GM12878 (cell line): ENCODE measurements around the gene YES1. TPM values are rescaled to one million over a fixed set of nuclear protein-coding genes. Genes with fewer than 3 reads are reported as not detected.

Experiments
- ATAC-seq: fragments of 200-7000 bp; cut with Tn5 transposase; 3 replicates; pipeline ENCODE4 v1.9.1; 2020; ENCODE audit warnings: mild to moderate bottlenecking, moderate library complexity
- BruUV-seq: library from RNA; stranded (reverse); fragments of 400-500 nt; replicated peaks from 2 replicates; lab custom pipeline; 2021; lab: Mats Ljungman, UMichigan
- CTCF ChIA-PET: fragments of 300-600 bp; sonication (Branson Sonifier 250); formaldehyde crosslinking; extraction: SDS; loops from one replicate; lab custom pipeline; 2021; ENCODE audit warnings: inconsistent platforms; lab: Yijun Ruan, JAX
- POLR2A ChIA-PET: fragments of 350-600 bp; formaldehyde crosslinking; extraction: SDS; loops from one replicate; lab custom pipeline; 2021; ENCODE audit warnings: inconsistent platforms; lab: Charles Lee
- RAD21 ChIA-PET: fragments of 300-600 bp; sonication (Branson Sonifier 250); formaldehyde crosslinking; loops from one replicate; lab custom pipeline; 2023; ENCODE audit warnings: antibody characterized with exemption; ENCODE audit not compliant: unreplicated experiment; lab: Charles Lee
- SMC1A ChIA-PET: fragments of 300-600 bp; sonication (Branson Sonifier 250); formaldehyde crosslinking; loops from one replicate; lab custom pipeline; 2023; ENCODE audit not compliant: unreplicated experiment, uncharacterized antibody; lab: Charles Lee
- DNase-seq: peaks from one replicate; pipeline ENCODE4 v3.0.0-alpha.2; 2011; ENCODE audit warnings: low read depth, low spot score
- FAIRE-seq: peaks from 3 replicates; lab custom pipeline; 2011; peaks lifted over from hg19 to GRCh38; lab: Jason Lieb, UNC
- H2AFZ ChIP-seq: 2 replicates; pipeline ENCODE4 v1.6.0; 2011; ENCODE audit warnings: low read depth, low read length, control low read depth; ENCODE audit not compliant: control insufficient read depth
- H3K27ac ChIP-seq: 2 replicates; pipeline ENCODE4 v1.5.1; 2011; ENCODE audit warnings: control low read depth; ENCODE audit not compliant: control insufficient read depth, insufficient read depth
- H3K27me3 ChIP-seq, 2 experiments: replicated peaks in 1 of 2; 2 replicates each; pipeline versions ENCODE4 v1.6.0 to v1.6.1; 2011; ENCODE audit warnings: low read length in 1 of 2; ENCODE audit not compliant: control insufficient read depth in 2 of 2, insufficient read depth in 2 of 2
- H3K36me3 ChIP-seq, 2 experiments: 2 replicates each; pipeline ENCODE4 v1.5.1; 2011; ENCODE audit warnings: low read length in 1 of 2; ENCODE audit not compliant: control insufficient read depth in 2 of 2, insufficient read depth in 2 of 2
- H3K4me1 ChIP-seq: 2 replicates; pipeline ENCODE4 v1.6.1; 2011; ENCODE audit warnings: mild to moderate bottlenecking, low read length, moderate library complexity, mixed read lengths; ENCODE audit not compliant: control insufficient read depth, insufficient read depth
- H3K4me2 ChIP-seq: 2 replicates; pipeline ENCODE4 v1.6.0; 2011; ENCODE audit warnings: control low read depth; ENCODE audit not compliant: control insufficient read depth, insufficient read depth
- H3K4me3 ChIP-seq: fragments of 200-600 bp; sonication (generic); 2 replicates; pipeline ENCODE4 v1.5.1; 2016
- H3K79me2 ChIP-seq: 2 replicates; pipeline ENCODE4 v1.6.0; 2011; ENCODE audit warnings: low read length; ENCODE audit not compliant: control insufficient read depth, insufficient read depth
- H3K9ac ChIP-seq: 2 replicates; pipeline ENCODE4 v1.8.0; 2011; ENCODE audit warnings: low read length, control low read depth, mixed read lengths; ENCODE audit not compliant: control insufficient read depth, insufficient read depth
- H3K9me3 ChIP-seq: replicated peaks from 3 replicates; pipeline ENCODE4 v1.5.1; 2011; ENCODE audit warnings: mild to moderate bottlenecking, low read length; ENCODE audit not compliant: control insufficient read depth, insufficient read depth
- H4K20me1 ChIP-seq: 2 replicates; pipeline ENCODE4 v1.6.0; 2011; ENCODE audit not compliant: control insufficient read depth, insufficient read depth
- BCL11A ChIP-seq: IDR thresholded peaks from 2 replicates; pipeline ENCODE4 v1.6.1; 2011; ENCODE audit warnings: low read depth, low read length
- EGR1 ChIP-seq, 2 experiments: IDR thresholded peaks; 1 replicate in 1 of 2; 2 replicates in 1 of 2; pipeline ENCODE4 v1.6.1; 2011 to 2012; ENCODE audit warnings: low read depth in 2 of 2, low read length in 2 of 2, borderline replicate concordance in 1 of 2, mild to moderate bottlenecking in 1 of 2, moderate library complexity in 1 of 2
- FOXK2 ChIP-seq: fragments of 450-650 bp; IDR thresholded peaks from 2 replicates; pipeline ENCODE4 v1.6.1; 2017; ENCODE audit warnings: mild to moderate bottlenecking, moderate library complexity
- GATAD2B ChIP-seq: fragments of 450-650 bp; conservative IDR thresholded peaks from 2 replicates; pipeline ENCODE4 v1.6.1; 2017; ENCODE audit warnings: low read depth, mild to moderate bottlenecking, moderate library complexity
- MYC ChIP-seq: IDR thresholded peaks from 2 replicates; pipeline ENCODE4 v1.6.1; 2011; ENCODE audit warnings: mild to moderate bottlenecking, low read length, moderate library complexity, inconsistent platforms; ENCODE audit not compliant: insufficient read depth, insufficient replicate concordance, insufficient read length, severe bottlenecking
- NFYA ChIP-seq: IDR thresholded peaks from 2 replicates; pipeline ENCODE4 v1.6.1; 2011; ENCODE audit warnings: low read depth, mild to moderate bottlenecking, low read length, improper control_type of control experiment, borderline replicate concordance
- PAX8 ChIP-seq: fragments of 450-650 bp; IDR thresholded peaks from 2 replicates; pipeline ENCODE4 v1.6.1; 2017; ENCODE audit warnings: mild to moderate bottlenecking, moderate library complexity
- SMC3 ChIP-seq: IDR thresholded peaks from 2 replicates; pipeline ENCODE4 v1.6.1; 2011; ENCODE audit warnings: low read length, improper control_type of control experiment, borderline replicate concordance
- ZBED1 ChIP-seq: IDR thresholded peaks from 2 replicates; pipeline ENCODE4 v1.6.1; 2016; ENCODE audit warnings: borderline replicate concordance
- WGBS: methylation state at CpG from one replicate; pipeline ENCODE4 v1.1.6; 2016; ENCODE audit warnings: low lambda C conversion rate; ENCODE audit not compliant: insufficient replicate concordance, insufficient coverage; ENCODE audit errors: missing lambda C conversion rate; 5-methylcytosine and 5-hydroxymethylcytosine counted together
- in situ Hi-C: fragments of 300-500 bp; cut with MboI; formaldehyde crosslinking; loops from 9 replicates; pipeline ENCODE4 v1.14.3; 2018; ENCODE audit warnings: mixed read lengths
- intact Hi-C: fragments of 100-400 bp; cut with micrococcal nuclease; formaldehyde crosslinking; loops from one replicate; pipeline ENCODE4 v1.14.2; 2022; ENCODE audit not compliant: unreplicated experiment
- polyA plus RNA-seq, 11 experiments: library from polyadenylated mRNA; depleted of rRNA in 4 of 11; unstranded in 6 of 11; stranded (reverse) in 5 of 11; fragments of >200 nt; fragmentation: Nextera tagmentation in 4 of 11; fragmentation: Illumina TruSeq in 1 of 11; extraction: Ambion mirVana in 4 of 11; extraction: Trizol in 1 of 11; gene quantifications; 1 replicate in 1 of 11; 2 replicates in 10 of 11; pipeline versions ENCODE4 v1.2.1 to v1.2.3, GENCODE V29; 2011 to 2016; ENCODE audit warnings: inconsistent platforms in 2 of 11, missing spikeins in 2 of 11, low read depth in 1 of 11
- total RNA-seq, 4 experiments: library from RNA; depleted of rRNA in 3 of 4; stranded (reverse); fragments of >200 nt in 3 of 4; fragmentation: Illumina TruSeq in 1 of 4; extraction: Trizol in 1 of 4; gene quantifications; 2 replicates each; pipeline versions ENCODE4 v1.2.1 to v1.2.3, GENCODE V29; 2013 to 2021
- TF ChIP-seq, protein P1 (sequence below): fragments of 450-650 bp; IDR thresholded peaks from 2 replicates; pipeline ENCODE4 v1.6.1; 2017; ENCODE audit warnings: antibody characterized with exemption, mild to moderate bottlenecking, moderate library complexity
- TF ChIP-seq, protein P2 (sequence below): fragments of 150-350 bp; IDR thresholded peaks from 2 replicates; pipeline ENCODE4 v1.6.1; 2014; ENCODE audit warnings: mild to moderate bottlenecking, low read depth, low read length

Gene YES1
- total and polyA plus RNA-seq, 10 of the 15 experiments (the other 5 are each of a cell fraction or from before 2014, with no cell fraction given) = 2.3 to 7.9 (median 5.8) TPM

DNA sequence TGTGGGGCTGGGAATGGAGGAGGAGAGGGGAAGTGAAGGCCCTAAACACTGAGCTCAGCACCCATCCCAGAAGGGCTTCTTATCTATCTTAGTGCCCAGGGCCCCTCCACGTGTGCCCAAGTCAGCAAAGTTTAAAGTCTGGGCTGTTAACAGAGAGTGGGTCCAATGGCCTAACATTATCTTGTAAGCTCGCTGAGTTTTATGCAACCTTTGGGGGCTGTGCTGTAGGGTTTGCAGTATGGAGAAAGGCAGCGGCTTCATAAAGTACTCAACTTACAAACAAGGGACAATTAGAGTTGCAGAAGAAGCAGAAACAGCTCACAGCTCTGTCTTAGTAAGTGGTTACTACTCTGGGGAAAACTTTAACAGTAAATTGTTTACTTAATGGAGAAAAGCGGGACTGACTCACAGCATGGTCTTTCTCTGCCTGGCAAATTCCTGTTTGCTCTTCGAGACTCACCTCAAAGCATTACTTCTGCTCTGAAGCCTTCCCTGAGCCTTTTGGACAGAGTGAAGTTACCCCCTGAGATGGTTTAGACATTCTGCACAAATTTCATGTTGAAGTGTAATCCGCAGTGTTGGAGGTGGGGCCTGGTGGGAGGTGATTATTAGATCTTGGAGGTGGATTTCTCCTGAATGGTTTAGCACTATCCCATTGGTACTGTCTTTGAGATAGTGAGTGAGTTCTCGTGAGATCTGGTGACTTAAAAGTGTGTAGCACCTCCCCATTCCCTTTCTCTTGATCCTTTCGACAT lies 108.7 kb downstream of the YES1 start (continued):
- TF ChIP-seq GATAD2B = no peak
- TF ChIP-seq, protein P1, sequence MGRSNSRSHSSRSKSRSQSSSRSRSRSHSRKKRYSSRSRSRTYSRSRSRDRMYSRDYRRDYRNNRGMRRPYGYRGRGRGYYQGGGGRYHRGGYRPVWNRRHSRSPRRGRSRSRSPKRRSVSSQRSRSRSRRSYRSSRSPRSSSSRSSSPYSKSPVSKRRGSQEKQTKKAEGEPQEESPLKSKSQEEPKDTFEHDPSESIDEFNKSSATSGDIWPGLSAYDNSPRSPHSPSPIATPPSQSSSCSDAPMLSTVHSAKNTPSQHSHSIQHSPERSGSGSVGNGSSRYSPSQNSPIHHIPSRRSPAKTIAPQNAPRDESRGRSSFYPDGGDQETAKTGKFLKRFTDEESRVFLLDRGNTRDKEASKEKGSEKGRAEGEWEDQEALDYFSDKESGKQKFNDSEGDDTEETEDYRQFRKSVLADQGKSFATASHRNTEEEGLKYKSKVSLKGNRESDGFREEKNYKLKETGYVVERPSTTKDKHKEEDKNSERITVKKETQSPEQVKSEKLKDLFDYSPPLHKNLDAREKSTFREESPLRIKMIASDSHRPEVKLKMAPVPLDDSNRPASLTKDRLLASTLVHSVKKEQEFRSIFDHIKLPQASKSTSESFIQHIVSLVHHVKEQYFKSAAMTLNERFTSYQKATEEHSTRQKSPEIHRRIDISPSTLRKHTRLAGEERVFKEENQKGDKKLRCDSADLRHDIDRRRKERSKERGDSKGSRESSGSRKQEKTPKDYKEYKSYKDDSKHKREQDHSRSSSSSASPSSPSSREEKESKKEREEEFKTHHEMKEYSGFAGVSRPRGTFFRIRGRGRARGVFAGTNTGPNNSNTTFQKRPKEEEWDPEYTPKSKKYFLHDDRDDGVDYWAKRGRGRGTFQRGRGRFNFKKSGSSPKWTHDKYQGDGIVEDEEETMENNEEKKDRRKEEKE = no peak
- no peak for TF ChIP-seq BCL11A
- no peak for TF ChIP-seq EGR1 (IDR thresholded peaks at IDR 0.05; ENCODE audit: borderline replicate concordance in 1 of 2, low read depth in 2 of 2, low read length in 2 of 2)
- no peak for TF ChIP-seq MYC

DNA sequence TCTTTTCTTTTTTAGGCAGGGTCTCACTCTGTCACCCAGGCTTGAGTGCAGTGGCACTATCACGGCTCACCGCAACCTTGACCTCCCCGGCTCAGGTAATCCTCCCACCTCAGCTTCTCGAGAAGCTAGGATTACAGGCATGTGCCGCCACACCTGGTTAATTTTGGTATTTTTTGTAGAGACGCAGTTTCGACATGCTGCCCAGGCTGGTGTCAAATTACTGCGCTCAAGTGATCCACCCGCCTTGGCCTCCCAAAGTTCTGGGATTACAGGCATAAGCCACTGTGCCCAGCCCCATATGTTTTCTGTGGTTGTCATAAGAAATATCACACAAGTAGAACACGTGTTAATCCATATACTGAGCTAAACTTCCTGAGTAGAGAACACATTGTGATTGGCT lies 114.2 kb downstream of the YES1 start:
- POLR2A ChIA-PET = no interaction called here
- SMC1A ChIA-PET = no interaction called here

More for the DNA sequence above, 114.2 kb downstream of the YES1 start:
- BruUV-seq = no TSS peak
- Histone ChIP-seq H3K36me3 (no peaks in the 10 kb centered on the region; a peak in 1 of 4 replicates), H3K9me3 (no peaks in the 10 kb centered on the region), H2AFZ (no peak overlapping the region), H3K79me2 (no peaks in the 10 kb centered on the region; the same call in 1 of the 2 replicates), H3K4me3 (no peak overlapping the region), H3K4me1 (no peaks in the 10 kb centered on the region), H3K4me2 (no peak overlapping the region), H3K27ac (no peak overlapping the region), H4K20me1 (no peaks in the 10 kb centered on the region), H3K27me3 (no peaks in the 10 kb centered on the region), H3K9ac (no peak overlapping the region)
- intact Hi-C loops (no loop called here), in situ Hi-C loops (no loop called here)
- ChIA-PET CTCF (interaction anchor here (0.9 to 1.4 kb wide), 2 partner anchors 19 to 73 kb away, joined by 3 to 4 read pairs; no protein-coding TSS in a partner anchor), RAD21 (no interaction called here)
- ATAC-seq (no peak), FAIRE-seq (no peak), DNase-seq (no peak)
- WGBS = 92% methylated on average over 10 of the region's 10 CpGs
- TF ChIP-seq PAX8 = no peak
- no peak for TF ChIP-seq FOXK2
- no peak for TF ChIP-seq ZBED1
- no peak for TF ChIP-seq NFYA
- TF ChIP-seq, protein P2, sequence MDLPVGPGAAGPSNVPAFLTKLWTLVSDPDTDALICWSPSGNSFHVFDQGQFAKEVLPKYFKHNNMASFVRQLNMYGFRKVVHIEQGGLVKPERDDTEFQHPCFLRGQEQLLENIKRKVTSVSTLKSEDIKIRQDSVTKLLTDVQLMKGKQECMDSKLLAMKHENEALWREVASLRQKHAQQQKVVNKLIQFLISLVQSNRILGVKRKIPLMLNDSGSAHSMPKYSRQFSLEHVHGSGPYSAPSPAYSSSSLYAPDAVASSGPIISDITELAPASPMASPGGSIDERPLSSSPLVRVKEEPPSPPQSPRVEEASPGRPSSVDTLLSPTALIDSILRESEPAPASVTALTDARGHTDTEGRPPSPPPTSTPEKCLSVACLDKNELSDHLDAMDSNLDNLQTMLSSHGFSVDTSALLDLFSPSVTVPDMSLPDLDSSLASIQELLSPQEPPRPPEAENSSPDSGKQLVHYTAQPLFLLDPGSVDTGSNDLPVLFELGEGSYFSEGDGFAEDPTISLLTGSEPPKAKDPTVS = no peak
- TF ChIP-seq SMC3 = no peak
